Activated CD4-positive, CD25-positive, alpha-beta regulatory T cell treated with anti-CD3 and anti-CD28 coated beads, Interleukin-2, amount 50 U/mL, for 72 hours (primary cell): ENCODE data around the gene UGDH.
"Not testable (repeated sequence)": the region's sequence is repeated elsewhere in the genome, so short reads cannot be mapped to it uniquely, and the experiment has no call there.

Experiments used
- DNase-seq: peaks from one replicate; pipeline ENCODE4 v3.0.0; 2021

UGDH gene

DNA sequence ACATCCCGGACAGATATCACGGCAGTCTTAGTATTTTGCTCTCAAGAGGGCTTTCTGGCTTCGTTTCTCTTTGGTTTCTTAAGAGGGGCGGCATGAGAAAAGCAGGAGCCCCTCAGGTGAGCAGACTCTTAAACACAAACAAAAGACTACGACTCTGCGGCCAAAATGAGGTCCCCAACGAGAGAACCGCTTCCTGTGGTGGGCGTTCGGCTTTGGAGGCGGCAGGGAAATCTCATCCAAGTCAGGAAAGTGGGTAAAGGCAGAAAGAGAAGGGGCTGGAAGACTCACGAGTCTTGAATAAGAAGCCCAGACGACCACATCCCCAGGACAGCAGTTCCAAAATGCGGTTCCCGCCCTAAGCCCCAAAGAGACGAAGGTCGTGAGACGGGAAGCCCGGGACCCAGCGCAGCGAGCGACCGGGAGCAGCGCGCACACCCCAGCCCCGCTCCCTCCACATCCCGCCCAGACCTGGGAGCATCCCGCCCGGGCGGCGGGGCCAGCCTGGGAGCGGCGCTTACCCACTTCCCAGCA, 409 bp downstream of the UGDH start:
- DNase-seq, result no peak

DNA sequence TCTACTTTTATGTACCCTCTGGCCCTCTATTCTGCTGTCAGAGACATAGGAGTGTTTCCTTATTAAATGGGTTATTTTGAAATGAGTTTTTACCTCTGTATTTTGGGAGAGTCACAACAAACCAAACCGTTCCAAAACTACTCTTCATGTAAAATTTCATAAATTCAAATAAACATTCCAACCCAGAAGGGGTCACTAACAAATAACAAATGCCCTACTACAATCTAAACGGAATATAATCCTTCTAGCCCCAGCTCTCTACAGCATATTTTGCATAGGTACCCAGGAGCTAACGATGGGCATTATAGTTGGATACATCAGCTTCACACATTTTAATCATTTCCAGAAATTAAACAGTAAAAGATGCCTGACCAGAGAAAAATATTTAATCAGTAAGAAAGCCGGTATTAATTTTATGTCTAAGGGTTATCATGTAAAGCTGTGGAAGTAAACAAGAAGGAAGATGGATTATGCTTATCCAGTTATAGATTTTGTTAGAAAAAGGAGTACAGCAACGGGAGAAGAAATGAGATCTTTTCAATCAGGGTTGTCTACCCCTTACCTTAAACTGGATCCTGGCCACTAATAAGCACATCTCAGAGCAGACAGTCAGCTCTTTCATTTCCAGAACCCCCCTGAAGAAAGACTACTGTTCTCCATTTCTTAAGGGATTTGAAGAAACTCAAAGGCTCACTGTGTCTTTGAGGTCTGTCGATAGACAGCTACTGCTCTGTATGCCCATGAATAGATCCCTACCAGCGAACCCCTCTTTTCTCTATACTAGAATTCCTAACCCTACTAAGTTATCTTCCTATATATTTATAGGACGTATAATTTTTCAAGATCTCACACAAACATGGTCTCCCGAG, 1.2 kb downstream of the UGDH start:
- DNase-seq, result no peak

DNA sequence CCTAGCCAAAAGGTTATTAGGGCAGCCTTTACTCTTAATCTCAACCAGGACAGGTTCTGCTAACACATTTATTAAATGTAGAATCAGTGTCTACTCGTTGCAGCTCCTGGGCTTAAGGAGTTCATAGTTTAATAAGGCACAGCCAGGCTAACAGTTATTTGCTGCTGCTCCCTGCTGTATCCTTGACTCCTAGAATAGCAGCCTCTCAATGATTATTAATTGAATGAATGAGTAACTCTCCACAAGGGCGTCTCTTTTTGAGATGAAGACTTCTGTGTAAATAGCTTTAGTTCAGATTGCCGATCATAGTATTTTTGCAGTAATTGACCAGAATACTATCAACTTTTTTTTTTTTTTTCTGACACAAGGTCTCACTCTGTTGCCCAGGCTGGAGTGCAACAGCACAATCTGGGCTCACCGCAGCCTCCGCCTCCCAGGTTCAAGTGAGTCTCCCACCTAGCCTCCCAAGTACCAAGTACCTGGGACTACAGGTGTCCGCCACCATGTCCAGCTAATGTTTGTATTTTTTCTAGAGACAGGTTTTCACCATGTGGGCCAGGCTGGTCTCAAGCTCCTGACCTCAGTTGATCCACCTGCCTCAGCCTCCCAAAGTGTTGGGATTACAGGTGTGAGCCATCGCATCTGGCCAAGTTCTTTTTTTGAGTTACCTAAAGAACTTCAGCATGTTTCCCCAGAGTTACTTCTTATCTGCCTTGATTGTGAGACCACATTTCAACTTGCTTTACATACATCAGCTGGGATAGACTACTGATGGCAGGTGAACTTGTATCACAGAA, 2.9 kb downstream of the UGDH start:
- DNase-seq, result no peak

DNA sequence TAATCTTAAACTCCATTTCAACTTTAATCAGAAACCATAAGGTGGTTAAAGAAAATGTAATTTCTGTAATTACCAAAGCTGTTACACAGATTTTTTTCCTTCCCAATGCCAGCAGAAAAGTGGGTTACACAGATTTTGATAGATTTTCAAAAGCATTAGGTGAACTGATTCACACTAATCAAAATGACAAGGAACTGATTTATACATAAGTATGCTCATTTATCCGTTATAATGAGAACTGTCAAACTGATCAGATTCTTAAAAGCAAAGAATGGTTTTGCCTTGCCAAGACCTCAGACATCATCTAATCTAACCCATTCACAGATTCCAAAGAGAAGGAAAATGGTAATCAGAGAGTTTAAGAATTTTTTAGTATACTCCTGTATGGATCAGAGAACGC, 5.2 kb downstream of the UGDH start:
- no peak for DNase-seq

DNA sequence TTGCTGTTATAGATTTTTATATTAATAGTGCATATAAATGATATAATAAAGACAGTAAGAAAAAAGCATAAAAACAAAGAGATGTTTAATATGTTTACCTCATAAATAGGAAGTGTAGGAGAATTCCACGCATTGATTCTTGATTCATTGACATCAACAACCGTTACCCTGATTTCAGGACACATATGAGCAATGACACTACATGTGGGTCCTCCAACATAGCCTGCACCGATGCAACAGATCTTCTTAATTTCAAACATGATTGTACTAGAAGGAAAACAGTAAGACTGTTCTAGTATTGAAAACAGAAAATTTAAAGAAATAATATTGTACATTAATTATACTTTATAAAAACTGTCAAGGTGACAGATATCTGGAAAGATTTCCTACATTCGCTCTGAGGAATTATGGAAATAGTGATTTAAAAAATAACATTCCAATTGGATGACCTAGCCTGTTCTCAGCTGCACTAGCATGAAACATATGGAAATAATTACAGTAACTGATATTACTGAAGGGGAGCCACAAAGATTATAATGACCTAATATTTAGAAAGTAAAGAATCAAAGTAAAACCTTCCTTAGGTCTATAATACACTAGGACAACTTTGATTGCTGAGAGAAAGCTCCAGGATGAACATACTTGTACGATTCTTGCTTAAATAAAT, 5.9 kb downstream of the UGDH start:
- no peak for DNase-seq

DNA sequence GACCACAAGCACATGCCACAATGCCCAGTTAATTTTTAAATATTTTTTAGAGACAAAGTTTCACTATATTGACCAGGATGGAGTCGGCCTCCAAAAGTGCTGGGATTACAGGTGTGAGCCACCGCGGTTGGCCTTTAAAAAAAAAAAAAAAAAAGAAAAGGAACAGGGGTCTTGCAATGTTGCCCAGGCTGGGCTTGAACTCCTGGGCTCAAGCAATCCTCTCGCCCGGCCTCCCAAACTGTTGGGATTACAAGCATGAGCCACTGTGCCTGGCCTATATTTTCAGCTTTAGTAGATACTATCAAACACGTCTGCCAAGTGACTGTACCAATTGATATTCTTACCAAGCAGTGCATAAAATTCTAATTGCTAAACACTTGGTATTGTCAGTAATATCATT, 8.8 kb downstream of the UGDH start:
- no peak for DNase-seq

DNA sequence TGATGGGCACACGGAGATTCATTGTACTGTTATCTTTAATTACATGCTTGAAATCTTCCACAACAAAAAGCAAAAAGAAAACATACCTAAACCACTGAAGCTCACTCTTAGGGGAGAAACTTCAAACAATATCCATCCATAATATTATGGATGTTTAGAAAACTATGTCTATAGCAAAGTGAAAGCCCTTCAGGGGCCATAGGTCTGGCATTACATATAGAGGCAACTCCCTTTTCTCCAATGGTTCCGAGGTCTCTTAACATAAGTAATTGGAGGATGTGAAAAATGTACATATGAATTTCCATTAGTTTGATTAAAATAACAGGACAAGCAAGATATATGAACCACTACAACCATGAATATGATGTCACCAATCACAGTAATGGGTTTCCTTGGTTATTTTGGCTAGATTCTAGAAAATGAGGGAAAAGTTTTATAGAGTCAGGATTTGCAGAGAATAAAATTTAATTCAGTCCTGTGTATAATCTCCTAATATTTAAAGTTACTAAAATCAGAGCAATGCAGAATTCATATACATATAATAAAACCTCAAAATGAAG, 10.8 kb downstream of the UGDH start:
- DNase-seq, result no peak

DNA sequence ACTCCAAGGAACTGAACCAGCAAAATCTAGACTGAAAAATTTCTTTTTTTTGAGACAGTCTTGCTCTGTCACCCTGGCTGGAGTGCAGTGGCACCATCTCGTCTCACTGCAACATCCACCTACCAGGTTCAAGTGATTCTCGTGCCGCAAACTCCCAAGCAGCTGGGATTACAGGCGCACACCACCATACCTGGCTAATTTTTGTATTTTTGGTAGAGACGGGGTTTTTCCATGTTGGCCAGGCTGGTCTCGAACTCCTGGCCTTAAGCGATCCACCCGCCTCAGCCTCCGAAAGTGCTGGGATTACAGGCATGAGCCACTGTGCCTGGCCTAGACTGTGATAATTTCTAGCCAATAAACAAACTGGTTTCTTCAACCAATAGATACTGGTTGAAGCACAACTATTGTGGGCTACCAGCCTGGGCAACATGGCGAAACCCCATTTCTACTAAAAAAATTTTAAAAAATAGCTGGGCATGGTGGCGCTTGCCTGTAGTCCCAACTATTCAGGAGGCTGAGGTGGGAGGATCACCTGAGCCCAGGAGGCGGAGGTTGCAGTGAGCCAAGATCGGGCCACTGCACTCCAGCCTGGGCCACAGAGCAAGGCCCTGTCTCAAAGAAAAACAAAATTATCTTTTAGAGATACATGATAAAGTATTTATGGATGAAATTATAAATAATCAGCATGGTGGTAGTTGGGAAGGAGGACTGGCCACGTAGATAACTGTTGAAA, 11.4 kb downstream of the UGDH start:
- not testable (repeated sequence) for DNase-seq

DNA sequence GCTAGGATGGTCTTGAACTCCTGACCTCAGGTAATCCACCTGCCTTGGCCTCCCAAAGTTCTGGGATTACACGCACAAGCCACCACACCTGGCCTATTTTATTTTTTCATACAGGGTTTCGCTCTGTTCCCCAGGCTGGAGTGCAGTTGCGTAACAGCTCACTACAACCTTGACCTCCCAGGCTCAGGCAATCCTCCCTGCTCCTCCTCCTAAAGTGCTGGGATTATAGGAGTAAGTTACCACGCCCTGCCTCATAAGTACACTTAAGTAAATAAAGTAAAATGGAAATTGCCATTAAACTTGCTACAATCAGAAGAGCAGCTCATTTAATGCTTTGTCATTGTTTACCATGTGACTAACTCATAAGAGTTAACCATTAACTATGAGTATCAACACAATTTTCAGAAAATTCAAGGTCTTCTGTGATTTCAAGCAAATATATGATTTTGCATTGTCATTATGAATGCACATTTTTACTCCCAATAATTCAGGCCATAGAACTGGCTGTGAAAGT, 12.3 kb downstream of the UGDH start:
- DNase-seq, result no peak

DNA sequence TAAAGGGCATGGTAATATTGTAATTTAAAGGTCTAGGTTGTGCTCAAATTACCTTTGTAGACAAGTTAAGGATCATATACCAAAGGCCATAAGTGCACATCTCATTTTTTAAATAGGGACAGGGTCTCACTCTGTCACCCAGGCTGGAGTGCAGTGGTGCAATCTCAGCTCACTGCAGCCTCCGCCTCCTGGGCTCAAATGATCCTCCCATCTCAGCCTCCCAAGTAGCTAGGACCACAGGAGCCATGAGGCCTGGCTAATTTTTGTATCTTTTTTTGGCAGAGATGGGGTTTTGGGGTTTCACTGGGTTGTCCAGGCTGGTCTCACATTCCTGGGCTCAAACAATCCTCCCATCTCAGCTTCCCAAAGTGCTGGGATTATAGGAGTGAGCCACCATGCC, 13.0 kb downstream of the UGDH start:
- DNase-seq, result not testable (repeated sequence)

DNA sequence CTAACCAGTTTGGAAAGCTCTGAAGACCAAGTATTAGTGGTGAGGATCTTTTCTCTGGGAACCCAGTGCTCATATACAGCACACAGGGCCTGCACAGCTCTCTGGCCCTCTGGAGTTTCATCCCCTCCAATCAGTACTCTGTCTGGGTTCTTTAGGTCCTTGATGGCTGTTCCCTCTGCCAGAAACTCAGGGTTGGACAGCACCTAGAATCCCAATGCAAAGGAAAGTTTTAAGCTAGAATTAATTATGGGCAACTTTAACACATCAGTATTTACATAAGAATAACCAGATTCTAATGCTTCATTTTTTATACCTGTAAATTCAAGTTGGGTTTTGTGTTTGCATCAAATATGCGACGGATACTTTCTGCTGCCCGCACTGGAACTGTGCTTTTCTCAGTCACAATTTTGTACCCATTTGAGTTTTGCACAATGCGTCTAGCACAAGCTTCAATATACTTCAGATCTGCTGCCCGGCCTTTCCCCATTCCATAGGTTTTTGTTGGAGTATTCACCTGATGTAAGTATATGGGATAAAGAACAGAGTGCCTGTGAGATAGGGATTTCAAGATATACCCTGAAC, 16.8 kb downstream of the UGDH start:
- DNase-seq, result no peak

DNA sequence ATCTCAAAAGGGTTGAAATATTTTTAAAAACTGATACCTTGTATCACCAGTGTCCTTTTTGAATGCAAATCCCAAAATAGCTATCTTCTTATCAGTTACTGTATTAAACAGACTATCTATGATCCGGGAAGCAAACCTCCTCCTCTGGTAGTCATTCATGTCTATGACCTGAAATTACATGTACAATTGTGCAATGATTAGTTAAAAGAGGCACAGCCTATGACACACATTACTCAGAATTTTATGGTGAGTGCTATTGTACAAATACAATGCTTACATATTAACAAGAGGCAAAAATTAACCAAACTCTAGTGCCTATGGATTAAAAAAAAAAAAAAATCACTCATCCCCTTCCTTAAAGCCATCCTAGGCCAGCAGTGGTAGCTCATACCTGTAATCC, 21.7 kb downstream of the UGDH start:
- no peak for DNase-seq

DNA sequence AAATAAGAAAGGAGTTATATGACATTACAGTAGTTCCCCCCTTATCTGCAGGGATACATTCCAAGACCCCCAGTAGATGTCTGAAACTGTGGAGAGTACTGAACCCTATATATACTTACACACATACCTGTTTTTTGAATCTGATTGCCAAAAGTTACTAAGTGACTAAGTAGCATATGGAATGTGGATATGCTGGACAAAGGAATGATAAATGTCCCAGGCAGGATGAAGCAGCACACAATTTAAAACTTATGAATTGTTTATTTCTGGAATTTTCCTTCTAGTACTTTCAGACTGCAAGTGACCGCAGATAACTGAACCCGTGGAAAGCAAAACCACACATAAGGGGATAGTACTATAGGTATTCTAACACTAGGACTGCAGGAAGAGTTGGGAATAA, 22.7 kb downstream of the UGDH start:
- DNase-seq, result no peak

DNA sequence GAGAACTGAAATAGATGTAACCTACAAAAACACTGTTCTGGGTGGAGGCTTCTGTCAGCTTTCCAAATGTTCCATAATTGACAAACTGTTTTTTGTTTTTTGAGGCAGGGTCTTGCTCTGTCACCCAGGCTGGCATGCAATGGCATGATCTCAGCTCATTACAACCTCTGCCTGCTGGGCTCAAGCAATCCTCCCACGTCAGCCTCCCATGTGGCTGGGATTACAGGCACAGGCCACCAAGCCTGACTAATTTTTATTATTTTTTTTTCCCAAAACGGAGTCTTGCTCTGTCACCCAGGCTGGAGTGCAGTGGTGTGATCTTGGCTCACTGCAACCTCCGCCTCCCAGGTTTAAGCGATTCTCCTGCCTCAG, 24.6 kb downstream of the UGDH start:
- DNase-seq, result not testable (repeated sequence)

DNA sequence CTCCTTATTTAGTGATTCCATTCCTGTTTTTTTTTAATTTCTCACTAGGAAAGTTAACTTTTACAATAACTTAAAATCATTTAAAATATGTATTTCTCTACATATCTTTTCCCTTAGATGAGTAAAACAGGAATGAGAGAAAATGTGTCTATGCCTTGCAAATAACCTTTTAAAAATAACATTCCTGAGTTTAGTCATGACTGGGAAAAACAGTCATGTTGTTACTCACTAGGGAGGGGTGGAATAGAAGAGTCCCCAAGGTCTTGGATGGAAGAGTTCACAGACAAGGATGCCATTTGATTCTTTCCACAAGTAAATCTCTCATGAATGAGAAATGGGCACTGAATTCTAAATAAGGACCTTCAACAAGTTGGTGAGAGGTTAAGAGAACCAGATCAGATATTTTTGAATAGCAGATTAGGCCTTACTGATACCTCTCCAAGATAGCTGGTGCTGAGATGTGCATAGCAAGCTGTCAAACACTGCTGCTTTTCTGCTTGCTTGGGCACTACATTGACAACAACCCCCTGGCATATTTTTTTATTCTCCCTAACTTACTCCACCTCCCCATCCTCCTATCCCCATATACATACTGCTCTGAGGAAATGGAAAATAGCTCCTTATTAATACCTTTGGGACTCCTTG, 25.1 kb downstream of the UGDH start:
- no peak for DNase-seq

DNA sequence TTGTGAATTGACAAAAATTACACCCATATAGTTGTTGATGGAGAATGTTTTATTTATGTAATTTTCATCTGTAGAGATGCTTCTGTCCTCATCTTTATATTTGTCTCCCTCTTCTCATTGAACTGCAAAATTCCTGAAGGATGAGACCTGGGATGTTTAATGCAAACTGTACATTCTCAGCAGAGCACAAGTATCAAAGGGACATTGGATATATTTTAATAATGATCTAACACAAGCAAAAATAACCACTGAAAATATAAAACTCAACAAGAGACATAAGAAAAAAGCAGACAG, 28.6 kb downstream of the UGDH start:
- DNase-seq, result no peak

DNA sequence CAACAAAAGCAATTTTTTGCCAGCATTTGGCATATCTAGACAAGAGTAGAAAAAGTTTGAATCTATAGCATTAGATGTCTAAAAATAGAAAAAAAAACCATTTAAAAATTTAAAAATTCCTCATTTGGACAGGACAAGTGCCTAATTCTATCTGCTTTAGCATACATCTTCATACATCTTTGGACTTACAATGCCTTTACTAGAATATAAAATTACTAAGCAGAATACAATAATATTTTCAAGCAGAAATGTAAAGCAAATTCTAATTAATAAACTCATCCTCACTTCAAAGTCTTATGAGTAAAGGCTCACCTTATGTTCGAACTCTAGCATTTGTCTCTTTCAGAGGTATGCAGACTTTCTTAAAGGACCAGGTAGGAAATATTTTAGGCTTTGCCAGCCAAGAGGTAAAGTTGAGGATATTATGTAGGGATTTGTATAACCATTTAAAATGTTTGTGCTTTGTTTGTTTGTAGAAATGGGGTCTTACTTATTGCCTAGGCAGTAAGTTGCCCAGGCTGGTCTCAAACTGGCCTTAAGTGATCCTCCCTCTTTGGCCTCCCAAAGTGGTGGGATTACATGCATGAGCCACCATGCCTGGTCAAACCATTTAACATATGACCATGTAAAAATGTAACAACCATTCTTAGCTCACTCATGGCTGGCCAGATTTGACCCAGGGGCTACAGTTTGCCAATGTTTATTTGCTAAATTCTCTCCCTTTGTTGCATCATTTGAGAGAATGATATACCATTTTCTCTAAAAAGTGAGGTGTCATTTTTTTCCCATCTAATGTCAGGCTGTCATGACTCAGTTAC, 29.1 kb downstream of the UGDH start:
- no peak for DNase-seq

DNA sequence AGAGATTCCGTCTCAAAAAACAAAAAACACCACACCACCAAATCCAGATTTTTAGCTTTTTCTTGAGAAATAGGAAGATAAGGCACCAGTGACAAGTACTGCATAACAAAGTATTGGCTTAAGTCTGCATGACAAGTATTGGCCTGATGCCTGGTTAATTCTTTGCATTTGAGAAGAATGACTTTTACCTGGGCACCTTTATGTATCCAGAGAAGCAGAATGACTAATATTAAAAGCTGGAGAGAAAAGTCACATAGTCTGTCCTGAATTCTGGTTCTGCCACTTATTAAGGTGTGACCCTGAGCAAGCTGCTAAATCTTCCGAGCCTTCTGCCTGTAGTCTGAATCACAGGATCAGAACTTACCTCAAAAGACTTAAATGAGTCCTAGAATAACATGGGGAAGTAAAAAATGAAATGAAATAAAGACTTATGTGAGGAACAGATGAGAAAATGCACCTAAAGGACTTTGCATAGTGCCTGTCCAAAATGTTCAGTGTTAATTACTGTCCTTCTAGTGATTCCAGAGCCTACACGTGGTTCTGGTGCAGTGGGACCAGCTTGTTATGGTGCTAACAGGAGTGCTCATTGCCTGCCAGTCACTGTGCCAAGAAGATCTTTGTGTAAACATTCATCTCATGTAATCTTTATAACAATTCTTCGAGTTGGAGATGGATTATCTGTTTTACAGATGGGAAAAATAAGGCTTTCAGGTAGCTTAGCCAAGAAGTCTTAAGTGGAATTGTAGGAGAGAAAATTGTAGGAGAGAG, 31.6 kb downstream of the UGDH start:
- DNase-seq, result no peak

DNA sequence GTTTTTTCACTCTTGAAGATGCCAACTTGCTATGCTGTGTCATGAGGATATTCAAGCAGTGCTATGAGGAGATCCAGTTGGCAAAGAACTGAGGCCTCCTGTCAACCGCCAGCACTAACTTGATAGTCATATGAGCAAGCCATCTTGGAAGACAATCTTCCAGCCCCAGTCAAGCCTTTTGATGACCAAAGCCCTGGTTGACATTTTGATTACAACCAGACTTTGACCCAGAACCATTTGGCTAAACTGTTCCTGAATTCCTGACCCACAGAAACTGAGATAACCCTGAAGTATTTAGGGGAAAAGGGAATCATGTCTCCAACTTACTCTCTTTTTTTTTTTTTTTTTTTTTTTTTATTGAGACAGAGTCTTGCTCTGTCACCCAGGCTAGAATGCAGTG, 32.9 kb downstream of the UGDH start:
- no peak for DNase-seq

DNA sequence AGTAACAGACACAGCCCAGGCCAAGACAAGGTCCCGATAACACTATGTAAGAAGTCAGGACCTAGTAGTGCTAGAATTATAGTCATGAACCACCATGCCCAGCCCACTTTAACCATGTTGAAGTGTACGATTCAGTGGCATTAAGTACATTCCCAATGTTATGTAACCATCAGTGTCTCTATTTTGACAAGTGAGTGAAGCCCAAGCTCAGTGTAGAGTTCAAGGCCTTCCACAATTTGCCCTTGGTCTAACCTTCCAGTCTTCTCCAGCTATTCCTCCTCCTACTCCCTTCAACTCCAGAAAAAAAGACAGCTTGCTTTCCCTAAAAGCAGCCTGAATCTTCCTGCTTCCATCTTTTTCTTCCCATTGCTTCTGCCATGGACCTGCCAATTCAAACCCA, 36.9 kb downstream of the UGDH start:
- no peak for DNase-seq
